H1 (cell line): ENCODE results near the gene ALDH7A1. TPM values are rescaled to one million over a fixed set of nuclear protein-coding genes. Genes with fewer than 3 reads are reported as not detected.

Source experiments
- CTCF ChIA-PET: fragments of 300-600 bp; sonication (Branson Sonifier 250); formaldehyde crosslinking; loops from one replicate; lab custom pipeline; 2021; ENCODE audit not compliant: partially characterized antibody; lab: Charles Lee
- POLR2A ChIA-PET: fragments of 300-600 bp; sonication (Branson Sonifier 250); formaldehyde crosslinking; loops from one replicate; lab custom pipeline; 2021; ENCODE audit warnings: inconsistent platforms; ENCODE audit not compliant: partially characterized antibody; lab: Charles Lee
- DNase-seq, 2 experiments: peaks; one replicate each; pipeline versions ENCODE4 v3.0.0 to v3.0.0-alpha.2; 2010 to 2022; ENCODE audit warnings: low spot score in 2 of 2, low read depth in 1 of 2, mixed read lengths in 1 of 2
- FAIRE-seq: peaks from 2 replicates; lab custom pipeline; 2011; peaks lifted over from hg19 to GRCh38; lab: Jason Lieb, UNC
- H2AFZ ChIP-seq: 2 replicates; pipeline ENCODE4 v1.8.1; 2012; ENCODE audit warnings: low read length, inconsistent platforms
- H2AK5ac ChIP-seq: 2 replicates; pipeline ENCODE4 v1.6.1; 2013; ENCODE audit warnings: low read depth, low read length
- H2BK120ac ChIP-seq: replicated peaks from 2 replicates; pipeline ENCODE3; 2013; ENCODE audit warnings: low read depth, low read length, inconsistent platforms
- H2BK12ac ChIP-seq: 2 replicates; pipeline ENCODE4 v1.6.1; 2013; ENCODE audit warnings: low read depth, low read length
- H2BK15ac ChIP-seq: 2 replicates; pipeline ENCODE4 v1.6.1; 2013; ENCODE audit warnings: low read length
- H2BK20ac ChIP-seq: 2 replicates; pipeline ENCODE4 v1.6.1; 2013; ENCODE audit warnings: low read length
- H2BK5ac ChIP-seq: 2 replicates; pipeline ENCODE4 v1.6.1; 2013; ENCODE audit warnings: low read depth, low read length
- H3K14ac ChIP-seq: 2 replicates; pipeline ENCODE4 v1.6.1; 2013; ENCODE audit warnings: inconsistent platforms; ENCODE audit not compliant: insufficient read length
- H3K18ac ChIP-seq: 2 replicates; pipeline ENCODE4 v1.6.1; 2013; ENCODE audit warnings: low read length; ENCODE audit errors: extremely low read depth
- H3K23ac ChIP-seq: 2 replicates; pipeline ENCODE4 v1.6.1; 2013; ENCODE audit warnings: inconsistent platforms; ENCODE audit not compliant: insufficient read length
- H3K23me2 ChIP-seq: 2 replicates; pipeline ENCODE4 v1.6.1; 2013; ENCODE audit warnings: low read depth, low read length
- H3K27ac ChIP-seq: 2 replicates; pipeline ENCODE4 v1.6.1; 2011; ENCODE audit warnings: low read depth, low read length, inconsistent platforms
- H3K27me3 ChIP-seq, 4 experiments: replicated peaks in 1 of 4; 1 replicate in 1 of 4; 2 replicates in 3 of 4; pipeline versions ENCODE4 v1.6.1 to v1.8.1; 2011 to 2013; ENCODE audit warnings: low read length in 3 of 4, mild to moderate bottlenecking in 3 of 4, inconsistent platforms in 2 of 4, mixed read lengths in 2 of 4, moderate library complexity in 1 of 4; ENCODE audit not compliant: control insufficient read depth in 3 of 4, insufficient read depth in 3 of 4; ENCODE audit errors: extremely low read depth in 1 of 4
- H3K36me3 ChIP-seq, 4 experiments: 2 replicates each; pipeline versions ENCODE4 v1.6.1 to v1.8.1; 2011 to 2013; ENCODE audit warnings: mild to moderate bottlenecking in 4 of 4, low read length in 3 of 4, moderate library complexity in 2 of 4, control low read depth in 1 of 4, inconsistent platforms in 1 of 4; ENCODE audit not compliant: insufficient read depth in 4 of 4, control insufficient read depth in 2 of 4
- H3K4ac ChIP-seq: replicated peaks from 2 replicates; pipeline ENCODE3; 2013; ENCODE audit warnings: low read length, low read depth, mixed read lengths, inconsistent platforms; ENCODE audit not compliant: insufficient read length
- H3K4me1 ChIP-seq, 4 experiments: replicated peaks in 1 of 4; 1 replicate in 1 of 4; 2 replicates in 3 of 4; pipeline versions ENCODE4 v1.6.1 to v1.8.1; 2011 to 2013; ENCODE audit warnings: low read length in 3 of 4, inconsistent platforms in 2 of 4, mixed read lengths in 1 of 4; ENCODE audit not compliant: insufficient read depth in 4 of 4, control insufficient read depth in 3 of 4
- H3K4me2 ChIP-seq, 2 experiments: 2 replicates each; pipeline versions ENCODE4 v1.6.1 to v1.8.1; 2011 to 2013; ENCODE audit warnings: low read depth in 2 of 2, low read length in 2 of 2, control low read depth in 1 of 2, inconsistent platforms in 1 of 2, mild to moderate bottlenecking in 1 of 2; ENCODE audit not compliant: insufficient read depth in 1 of 2
- H3K4me3 ChIP-seq, 4 experiments: fragments of 200-600, 300-600 bp in 1 of 4; sonication (generic), shearing (Covaris generic), sonication (Bioruptor Twin) in 1 of 4; 2 replicates each; pipeline versions ENCODE4 v1.5.1 to v1.8.1; 2011 to 2016; ENCODE audit warnings: low read length in 4 of 4, low read depth in 3 of 4, control low read depth in 2 of 4, inconsistent platforms in 2 of 4, mild to moderate bottlenecking in 2 of 4, mixed read lengths in 1 of 4, moderate library complexity in 1 of 4; ENCODE audit not compliant: insufficient read depth in 2 of 4; ENCODE audit errors: extremely low read depth in 1 of 4
- H3K56ac ChIP-seq: replicated peaks from 2 replicates; pipeline ENCODE3; 2013; ENCODE audit warnings: low read depth, mild to moderate bottlenecking, mixed read lengths, low read length, inconsistent platforms; ENCODE audit not compliant: insufficient read length
- H3K79me1 ChIP-seq: 2 replicates; pipeline ENCODE4 v1.6.1; 2013; ENCODE audit warnings: low read depth, low read length, control low read depth
- H3K79me2 ChIP-seq, 2 experiments: 2 replicates each; pipeline versions ENCODE4 v1.6.1 to v1.8.1; 2012 to 2013; ENCODE audit warnings: low read length in 2 of 2, mild to moderate bottlenecking in 2 of 2, inconsistent platforms in 1 of 2; ENCODE audit not compliant: insufficient read depth in 2 of 2, control insufficient read depth in 1 of 2
- H3K9ac ChIP-seq, 4 experiments: replicated peaks in 1 of 4; 1 replicate in 1 of 4; 2 replicates in 3 of 4; pipeline versions ENCODE4 v1.6.1 to v1.8.1; 2011 to 2013; ENCODE audit warnings: low read depth in 3 of 4, low read length in 3 of 4, control low read depth in 2 of 4, mild to moderate bottlenecking in 2 of 4, moderate library complexity in 2 of 4, inconsistent platforms in 1 of 4; ENCODE audit errors: extremely low read depth in 1 of 4
- H3K9me3 ChIP-seq, 2 experiments: 2 replicates each; pipeline versions ENCODE4 v1.6.1 to v1.8.1; 2012 to 2013; ENCODE audit warnings: mild to moderate bottlenecking in 2 of 2, moderate library complexity in 2 of 2, control low read depth in 1 of 2, inconsistent platforms in 1 of 2, low read depth in 1 of 2, low read length in 1 of 2, mixed read lengths in 1 of 2; ENCODE audit not compliant: insufficient read depth in 2 of 2
- H4K20me1 ChIP-seq, 2 experiments: replicated peaks in 1 of 2; 2 replicates each; pipeline versions ENCODE3 to v1.8.1; 2011 to 2013; ENCODE audit warnings: inconsistent platforms in 2 of 2, low read length in 2 of 2, mild to moderate bottlenecking in 1 of 2; ENCODE audit not compliant: insufficient read depth in 2 of 2, control insufficient read depth in 1 of 2
- H4K5ac ChIP-seq: 2 replicates; pipeline ENCODE4 v1.6.1; 2013; ENCODE audit warnings: low read length, low read depth, mixed read lengths, inconsistent platforms; ENCODE audit not compliant: insufficient read length
- H4K8ac ChIP-seq: 2 replicates; pipeline ENCODE4 v1.8.0; 2013; ENCODE audit warnings: mild to moderate bottlenecking, moderate library complexity, low read length, inconsistent platforms; ENCODE audit not compliant: insufficient read depth; ENCODE audit errors: extremely low read depth
- H4K91ac ChIP-seq: replicated peaks from 2 replicates; pipeline ENCODE3; 2013; ENCODE audit warnings: low read length, mixed read lengths, inconsistent platforms; ENCODE audit not compliant: insufficient read length
- YY1 ChIP-seq: IDR thresholded peaks from 2 replicates; pipeline ENCODE4 v1.6.1; 2011; ENCODE audit warnings: low read depth, mild to moderate bottlenecking, low read length
- WGBS, 2 experiments: shearing (Covaris generic) in 1 of 2; methylation state at CpG; one replicate each; pipeline versions ENCODE4 v1.1.6 to v1.1.7; 2013 to 2015; ENCODE audit warnings: low lambda C conversion rate in 2 of 2, mixed read lengths in 2 of 2, inconsistent platforms in 1 of 2, low coverage in 1 of 2, missing lambda C conversion rate in 1 of 2; ENCODE audit not compliant: insufficient replicate concordance in 2 of 2, insufficient coverage in 1 of 2, insufficient read length in 1 of 2; ENCODE audit errors: extremely low coverage in 1 of 2, missing lambda C conversion rate in 1 of 2; 5-methylcytosine and 5-hydroxymethylcytosine counted together
- polyA plus RNA-seq, 7 experiments: library from polyadenylated mRNA; depleted of rRNA in 3 of 7; stranded (reverse) in 5 of 7; unstranded in 2 of 7; fragments of >200 nt in 5 of 7; fragments of 200-250 nt in 2 of 7; gene quantifications; 1 replicate in 5 of 7; 2 replicates in 1 of 7; 4 replicates in 1 of 7; pipeline versions ENCODE4 v1.2.1 to v1.2.3, GENCODE V29; 2011 to 2013; ENCODE audit warnings: missing spikeins in 2 of 7, mixed read lengths in 2 of 7
- total RNA-seq: library from RNA; stranded (reverse); fragmentation: NEBNext Ultra II Directional; extraction: Animal tissue kit (Norgen Biotek cat#: 25700); gene quantifications from 2 replicates; pipeline ENCODE4 v1.2.1, GENCODE V29; 2021

Gene ALDH7A1
- total and polyA plus RNA-seq, 2 of the 8 experiments (the other 6 are each of a cell fraction or from before 2014, with no cell fraction given): 99.6 to 225 TPM

- FAIRE-seq (no peak), DNase-seq (no peak)
- no peaks in the 10 kb centered on the region for H3K36me3 ChIP-seq
- H3K79me2 ChIP-seq: no peaks in the 10 kb centered on the region
- H3K14ac ChIP-seq: no peak overlapping the region
- no peaks in the 10 kb centered on the region for H3K4me1 ChIP-seq
- no peaks in the 10 kb centered on the region for H3K79me1 ChIP-seq
- no peak overlapping the region for H3K4me2 ChIP-seq
- no peak overlapping the region for H2BK12ac ChIP-seq
- no peak overlapping the region for H4K8ac ChIP-seq
- no peak overlapping the region for H3K4ac ChIP-seq
- no peak overlapping the region for H2BK120ac ChIP-seq
- H3K56ac ChIP-seq: no peak overlapping the region
- H3K27me3 ChIP-seq: no peaks in the 10 kb centered on the region
- H2BK5ac ChIP-seq: no peak overlapping the region
- H4K5ac ChIP-seq: no peak overlapping the region
- no peak overlapping the region for H3K18ac ChIP-seq
- no peak overlapping the region for H3K23ac ChIP-seq
- H2AFZ ChIP-seq: no peak overlapping the region
- H2BK20ac ChIP-seq: no peak overlapping the region
- H3K9ac ChIP-seq: no peak overlapping the region
- H4K20me1 ChIP-seq: no peaks in the 10 kb centered on the region
- 82% methylated on average over 1 of the region's 1 CpG; no CpG with 5 or more reads in 1 of the 2 experiments for WGBS, 2 experiments
- no peak overlapping the region for H3K27ac ChIP-seq
- H3K4me3 ChIP-seq: no peak overlapping the region
- H3K23me2 ChIP-seq: no peaks in the 10 kb centered on the region
- no peak overlapping the region for H2BK15ac ChIP-seq
- H4K91ac ChIP-seq: no peak overlapping the region
- ChIA-PET CTCF (no interaction called here), POLR2A (no interaction called here)
- no peaks in the 10 kb centered on the region for H3K9me3 ChIP-seq
- no peak overlapping the region for H2AK5ac ChIP-seq
- TF ChIP-seq YY1: no peak
Measured at GRCh38 chr5:126636956-126637355, 41.9 kb upstream of the ALDH7A1 start.
